GF-D8 (cell line): Measurements from ENCODE around the gene OSGIN1.

Source experiments
- DNase-seq: peaks from one replicate; lab custom pipeline; 2025; lab: John Stamatoyannopoulos, UW

The OSGIN1 gene

GRCh38 chr16:84003038-84003437 lies 50.0 kb downstream of the OSGIN1 start:
- no peak for DNase-seq

DNA sequence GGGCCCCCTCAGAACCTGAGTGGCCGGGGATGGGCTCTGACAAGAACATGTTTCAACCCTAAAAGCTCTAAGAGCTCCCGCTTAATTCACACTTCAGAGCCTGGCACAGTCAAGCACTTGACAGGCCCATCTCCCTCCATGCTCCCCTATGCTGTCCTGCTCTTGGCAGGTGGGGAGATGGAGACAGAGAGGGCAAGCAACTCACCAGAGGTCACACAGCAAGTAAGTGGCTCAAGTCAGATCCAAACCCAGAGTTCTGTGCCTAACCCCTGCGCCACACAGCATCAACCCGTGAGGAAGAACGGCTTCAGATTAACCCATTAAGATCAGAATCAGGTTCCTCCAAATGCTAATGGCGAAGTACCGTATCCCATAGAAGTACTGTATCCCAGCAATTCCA lies 51.4 kb downstream of the OSGIN1 start:
- DNase-seq: no peak

DNA sequence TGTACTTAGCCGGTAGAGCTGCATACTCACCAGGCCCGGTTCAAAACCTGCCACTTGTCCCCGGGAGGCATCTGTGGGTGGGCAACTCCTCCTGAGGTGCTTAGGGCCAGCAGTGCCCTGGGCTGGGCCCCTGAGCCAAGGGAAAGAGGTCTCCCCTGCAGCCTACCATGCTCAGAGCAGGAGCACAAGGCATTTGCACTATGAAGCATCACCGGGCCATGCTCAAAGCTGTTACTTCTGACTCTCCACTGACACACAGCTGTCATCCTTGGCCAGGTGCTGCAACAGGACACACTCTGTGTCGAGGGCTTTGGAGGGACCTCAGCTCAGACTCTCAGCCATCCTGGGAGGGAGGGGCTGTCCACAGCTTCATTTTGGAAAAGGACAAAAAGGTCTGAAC lies 52.4 kb downstream of the OSGIN1 start:
- no peak for DNase-seq

DNA sequence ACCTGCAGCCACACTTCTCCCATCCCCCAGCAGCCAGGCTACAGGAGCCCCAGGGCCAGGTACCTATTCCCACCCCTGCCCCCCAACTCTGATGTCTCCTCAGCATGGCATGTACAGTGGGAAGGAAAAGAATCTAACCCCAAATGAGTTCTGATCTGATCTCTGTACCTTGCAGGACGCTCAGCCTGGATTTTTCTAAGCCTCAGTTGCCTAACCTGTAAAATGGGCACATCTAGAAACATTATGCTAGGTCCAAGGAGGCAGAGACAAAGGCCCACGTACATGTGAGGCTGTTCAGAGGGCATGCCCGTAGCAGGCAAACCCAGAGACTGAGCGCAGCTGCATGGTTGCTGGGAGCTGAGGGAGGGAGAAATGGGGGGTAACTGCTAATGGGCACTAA lies 54.5 kb downstream of the OSGIN1 start:
- DNase-seq: no peak

GRCh38 chr16:84007965-84008364 lies 54.9 kb downstream of the OSGIN1 start:
- no peak for DNase-seq

GRCh38 chr16:84009282-84009681 lies 56.2 kb downstream of the OSGIN1 start:
- DNase-seq: no peak

GRCh38 chr16:84013787-84014569 lies 60.9 kb downstream of the OSGIN1 start:
- DNase-seq: no peak

DNA sequence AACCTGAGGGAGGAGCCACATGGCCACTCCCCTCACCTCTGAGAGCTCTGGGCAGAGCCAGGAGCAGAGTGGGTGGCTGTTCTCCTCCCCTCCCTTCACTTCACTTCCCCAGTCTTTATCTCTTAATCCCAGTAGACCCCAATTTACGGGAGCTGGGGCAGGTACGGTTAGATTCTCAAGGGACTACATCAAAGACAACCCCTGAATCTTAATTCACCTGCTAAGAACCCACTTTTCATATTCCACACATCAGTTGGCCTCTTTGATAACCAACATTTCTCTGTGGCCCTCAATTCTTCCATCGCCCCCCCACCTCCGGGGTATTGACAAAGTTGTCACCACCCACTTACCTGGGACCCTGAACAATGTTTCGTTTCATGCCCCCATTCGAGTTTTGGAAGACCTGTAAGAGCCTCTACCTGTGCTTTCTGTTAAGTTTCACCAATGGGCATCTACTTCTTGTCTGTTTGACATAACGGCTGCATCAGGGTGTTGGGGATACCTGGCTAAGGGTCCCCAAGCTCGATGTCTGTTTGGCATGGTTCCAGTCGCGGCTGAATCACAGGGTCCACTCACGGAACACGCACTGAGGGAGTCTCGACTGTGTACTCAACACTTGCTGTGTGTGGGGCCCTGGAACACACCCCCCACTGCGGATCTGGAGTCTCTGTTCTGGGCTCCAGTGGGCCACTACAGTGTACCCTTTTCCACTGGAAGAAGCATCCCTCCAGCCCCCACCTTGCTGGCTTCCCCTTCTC lies 61.7 kb downstream of the OSGIN1 start:
- no peak for DNase-seq

GRCh38 chr16:84015399-84015798 lies 62.4 kb downstream of the OSGIN1 start:
- no peak for DNase-seq
